Islet of Langerhans (tissue), 1 donor: ENCODE results near the gene ZDHHC14.
A peak's percentile ranks its signal among the peaks of the same experiment; 100 is the strongest.

Experiments used
- FAIRE-seq: peaks from one replicate; lab custom pipeline; 2011; peaks lifted over from hg19 to GRCh38; lab: Jason Lieb, UNC

Gene ZDHHC14

DNA sequence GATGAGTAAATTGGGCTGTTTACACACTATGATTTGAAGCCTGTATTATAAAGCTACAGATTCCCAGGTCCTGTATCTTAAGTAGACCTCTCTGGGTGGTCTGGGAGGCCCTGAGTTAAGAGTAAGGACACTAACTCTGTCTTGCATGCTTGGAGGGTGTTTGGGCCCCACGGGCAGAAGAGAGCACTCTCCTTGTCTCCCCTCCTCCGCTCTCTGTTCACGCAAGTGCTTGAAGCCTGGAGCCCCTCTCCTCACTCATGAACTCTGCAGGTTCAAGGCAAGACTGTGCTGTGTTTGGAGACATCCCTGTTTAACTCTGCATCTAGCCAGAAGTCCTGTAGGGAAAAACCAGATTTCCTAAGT is 154.0 kb downstream of the ZDHHC14 start:
- FAIRE-seq = no peak

DNA sequence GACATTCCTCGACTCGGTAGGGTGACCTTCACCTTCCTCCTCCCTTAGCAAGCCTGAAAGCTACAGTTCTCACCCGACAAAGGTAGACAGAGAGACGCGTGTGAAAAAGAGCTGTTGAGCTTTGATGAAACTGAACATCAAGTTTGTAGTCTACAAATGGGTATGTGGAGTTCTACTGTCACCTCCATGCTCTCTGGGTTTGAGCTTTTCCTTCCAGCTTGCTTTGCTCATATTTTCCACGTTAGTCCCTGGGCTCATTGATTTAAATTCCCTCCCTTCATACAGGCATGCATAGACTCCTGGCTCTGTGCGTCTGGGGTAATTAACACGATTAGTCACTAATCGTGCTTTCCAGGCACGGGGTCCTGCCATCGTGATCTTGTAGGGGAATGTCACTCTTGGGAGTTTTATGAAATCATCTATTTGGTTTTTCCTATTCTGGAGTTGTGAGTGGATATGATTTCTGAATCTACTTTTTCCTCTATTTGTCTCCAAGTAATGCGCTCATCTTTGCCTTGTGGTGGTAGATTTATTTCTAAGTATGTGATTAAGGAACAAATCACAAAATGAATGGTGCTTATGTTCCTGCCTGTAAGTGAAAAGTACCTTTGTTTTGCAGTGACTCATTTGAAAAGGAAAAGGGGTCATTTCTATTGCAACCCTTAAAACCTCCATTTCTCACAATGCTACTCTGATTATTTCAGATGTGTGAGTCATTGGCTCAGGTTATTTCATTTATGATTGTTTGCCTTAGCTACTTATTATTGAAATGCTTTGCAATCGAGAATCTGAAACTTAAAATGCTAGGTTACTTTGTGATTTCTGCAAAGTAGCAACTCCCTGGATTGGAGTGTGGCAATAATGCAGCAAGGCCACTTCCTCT is 154.6 kb downstream of the ZDHHC14 start:
- FAIRE-seq = peak; percentile 77

DNA sequence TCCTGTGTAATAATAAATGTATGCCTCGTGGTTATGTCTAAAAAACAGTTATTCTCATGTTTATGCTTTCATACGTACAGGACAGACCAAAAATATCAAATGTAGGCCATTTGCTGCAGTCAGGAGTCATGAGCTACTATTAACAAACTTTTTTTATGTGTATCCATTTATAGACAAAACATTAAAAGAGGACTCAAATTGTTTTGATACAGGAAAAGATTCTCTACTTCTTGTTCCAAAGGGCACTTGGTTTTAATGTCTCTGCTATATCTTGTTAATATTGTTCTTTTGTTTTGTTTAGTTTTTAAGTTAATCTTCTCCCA is 155.2 kb downstream of the ZDHHC14 start:
- FAIRE-seq = no peak

DNA sequence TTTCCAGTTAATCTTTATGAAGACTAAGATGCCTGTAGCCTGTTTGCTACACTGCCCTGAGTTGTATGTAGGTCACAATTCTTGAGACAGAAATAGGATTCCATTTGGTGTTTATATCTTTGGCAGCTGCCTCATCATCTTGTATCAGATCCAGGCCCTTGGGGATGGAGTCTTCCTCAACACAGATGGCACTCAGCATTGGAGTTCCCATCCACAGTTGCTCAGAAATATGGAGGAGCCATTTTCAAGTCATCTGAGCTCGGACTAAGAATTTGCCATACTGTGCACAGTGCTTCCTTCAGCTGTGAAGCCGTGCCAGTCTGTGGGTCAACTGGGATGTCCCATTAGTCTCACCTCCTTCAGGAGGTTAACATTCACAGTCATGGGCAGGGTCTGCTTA is 156.6 kb downstream of the ZDHHC14 start:
- no peak for FAIRE-seq

DNA sequence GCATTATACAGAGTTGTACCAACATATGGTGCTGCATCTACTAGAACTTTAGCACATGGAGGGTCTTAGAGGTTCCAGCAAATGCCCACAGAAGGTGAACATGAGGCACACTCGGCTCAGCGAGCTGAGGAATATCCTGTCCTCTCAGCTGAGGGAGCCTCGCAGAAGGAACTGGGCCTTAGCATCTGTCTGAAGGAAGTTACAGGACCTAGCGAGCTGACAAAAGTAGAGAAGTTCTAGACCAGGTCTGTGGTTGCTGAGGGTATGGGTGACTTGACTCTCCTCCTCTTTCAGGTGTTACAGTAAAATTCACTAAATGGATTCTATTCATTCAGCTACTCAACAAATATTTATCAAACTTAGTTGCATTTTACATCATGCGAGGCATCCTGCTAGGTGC is 157.2 kb downstream of the ZDHHC14 start:
- FAIRE-seq = no peak

DNA sequence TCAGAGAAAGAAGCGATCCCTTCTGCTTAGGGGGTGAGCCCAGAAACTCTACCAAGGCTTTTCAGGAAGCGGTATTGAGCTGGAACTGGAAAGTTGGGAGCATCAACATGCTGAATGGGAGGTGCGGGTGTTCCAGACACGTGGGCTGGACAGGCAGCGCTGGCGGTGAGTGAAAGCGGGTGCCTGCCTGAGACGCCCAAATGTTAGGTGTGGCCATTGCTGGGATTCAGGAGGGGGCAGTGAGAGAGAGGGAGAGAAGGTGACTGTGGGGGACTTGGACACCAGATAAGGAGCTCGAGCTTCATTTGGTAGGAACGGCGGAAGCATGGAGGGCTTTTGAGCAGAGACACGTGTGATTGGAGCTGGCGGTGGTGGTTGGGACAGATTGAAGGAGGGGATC is 157.7 kb downstream of the ZDHHC14 start:
- no peak for FAIRE-seq

DNA sequence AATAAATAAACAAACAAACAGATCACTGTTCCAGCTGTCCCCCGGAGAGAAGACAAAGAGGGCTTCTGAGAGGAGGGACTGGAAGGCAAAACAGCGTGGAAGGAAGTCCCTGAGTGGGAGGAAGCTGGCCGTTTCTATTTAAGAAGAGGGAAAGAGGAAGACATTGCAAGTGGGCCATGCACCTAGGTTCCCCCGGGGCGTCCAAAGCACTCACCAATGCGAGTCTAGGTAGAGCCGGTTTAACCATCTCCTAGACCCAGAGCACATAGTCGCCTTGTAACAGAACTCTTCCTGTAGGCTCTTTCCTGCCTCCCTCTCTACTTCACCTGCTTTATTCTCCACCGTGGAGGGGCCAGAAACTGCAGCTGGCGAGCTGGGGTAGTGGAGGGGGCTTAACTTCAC is 158.4 kb downstream of the ZDHHC14 start:
- no peak for FAIRE-seq

DNA sequence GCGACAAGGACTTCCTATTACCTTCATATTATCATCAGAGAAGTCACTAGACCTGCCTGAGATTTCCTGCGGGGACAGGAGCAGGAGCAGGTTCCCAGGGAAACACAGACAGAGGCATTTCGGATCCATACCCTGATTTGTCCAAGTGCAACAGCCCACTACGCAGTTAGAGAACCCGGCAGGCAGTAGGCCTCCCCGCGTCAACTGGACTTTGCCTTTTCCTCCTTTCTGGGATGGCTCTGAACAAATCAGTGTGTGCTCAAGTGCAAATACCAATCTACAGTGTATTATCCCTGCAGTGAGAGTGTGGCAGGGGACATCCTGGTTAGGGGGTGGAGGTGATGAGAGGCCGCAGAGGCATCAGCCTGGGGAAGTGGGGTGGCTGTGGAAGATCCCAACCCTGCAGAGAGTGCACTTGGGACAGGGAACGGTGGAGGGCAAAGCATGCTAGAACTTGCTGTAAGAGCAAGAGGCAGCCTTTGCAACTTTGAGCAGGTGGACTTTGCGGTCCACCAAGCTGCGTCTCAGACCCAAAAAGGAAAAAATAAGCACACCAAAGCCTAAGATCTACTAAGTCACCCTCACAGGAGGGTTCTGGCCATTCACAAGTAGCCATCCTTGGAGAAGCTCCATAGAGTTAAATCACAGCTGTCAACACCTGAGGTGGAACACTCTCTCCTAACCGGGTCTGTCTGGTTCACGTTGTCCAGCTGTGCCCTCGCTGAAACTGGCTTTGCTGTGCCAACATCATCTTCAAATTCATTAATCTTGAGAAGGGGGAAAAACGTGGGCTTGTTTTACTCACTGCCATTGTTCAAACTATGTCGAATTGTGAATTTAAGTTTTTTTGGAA is 159.1 kb downstream of the ZDHHC14 start:
- no peak for FAIRE-seq

DNA sequence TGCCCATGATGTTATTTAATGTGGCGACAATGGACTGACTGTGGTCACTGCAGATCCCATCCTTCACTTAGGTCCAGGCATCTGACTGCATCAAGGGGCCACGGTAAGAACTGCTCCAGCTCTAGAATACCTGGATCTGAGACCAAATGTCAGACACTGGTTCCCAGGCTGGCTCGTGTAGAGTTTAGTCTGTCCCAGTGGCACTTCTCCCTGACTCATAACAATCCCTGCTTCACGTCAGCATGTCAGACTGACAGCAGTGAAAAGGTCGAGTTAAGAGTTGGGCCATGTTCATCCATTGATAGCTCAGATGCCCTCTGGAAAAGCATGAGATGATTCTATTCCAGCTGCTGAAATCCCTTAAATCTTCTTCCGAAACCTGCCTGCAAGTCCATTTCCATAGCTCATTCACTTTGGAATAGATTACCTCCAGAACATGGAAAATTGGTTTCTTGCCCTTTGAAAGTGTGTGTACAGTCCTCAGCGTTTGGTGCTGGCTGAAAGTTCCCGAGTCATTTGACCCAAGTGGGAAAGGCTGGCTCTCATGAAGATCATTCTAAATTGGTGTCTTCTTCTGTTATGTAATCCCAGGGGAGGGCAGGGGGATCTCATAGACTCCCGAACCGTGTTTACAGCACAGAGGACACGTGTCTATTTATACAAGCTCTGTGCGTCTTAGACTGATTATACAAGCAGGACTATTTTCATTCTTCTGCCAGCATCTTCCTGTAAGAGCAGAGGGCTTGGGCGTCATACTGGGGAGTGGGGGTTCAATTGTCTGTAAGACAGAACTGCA is 160.8 kb downstream of the ZDHHC14 start:
- no peak for FAIRE-seq

DNA sequence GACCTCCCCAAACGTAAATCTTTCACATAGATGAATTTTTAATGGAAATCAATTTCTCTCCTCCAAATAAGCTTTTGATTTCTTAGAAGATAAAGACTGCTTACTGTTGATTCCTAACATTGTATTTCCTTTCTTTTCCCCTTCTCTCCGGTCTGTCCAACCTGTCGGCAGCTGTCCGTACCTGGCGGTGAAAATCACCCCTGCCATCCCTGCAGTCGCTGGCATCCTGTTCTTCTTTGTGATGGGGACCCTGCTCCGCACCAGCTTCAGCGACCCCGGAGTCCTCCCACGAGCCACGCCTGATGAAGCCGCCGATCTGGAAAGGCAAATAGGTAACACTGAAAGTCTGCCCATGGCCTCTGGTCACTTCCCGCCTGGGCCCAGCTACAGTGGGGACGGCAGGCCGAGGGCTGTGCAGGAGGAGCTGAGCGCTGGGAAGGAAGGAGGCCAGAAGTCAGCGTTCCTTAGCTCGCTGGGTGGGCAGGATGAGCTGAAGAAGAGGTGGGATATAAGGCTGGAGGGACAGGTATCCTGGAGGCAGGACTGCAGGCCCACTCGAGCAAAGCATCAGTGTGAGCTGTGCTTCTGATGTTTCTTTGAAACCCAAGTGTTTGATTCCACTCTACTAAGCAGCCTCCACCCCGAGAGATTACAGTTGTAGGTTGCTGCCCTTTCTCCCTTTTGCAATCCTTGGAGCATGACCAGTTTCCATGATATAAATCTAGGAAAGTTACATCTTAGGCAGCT is 161.6 kb downstream of the ZDHHC14 start:
- no peak for FAIRE-seq

DNA sequence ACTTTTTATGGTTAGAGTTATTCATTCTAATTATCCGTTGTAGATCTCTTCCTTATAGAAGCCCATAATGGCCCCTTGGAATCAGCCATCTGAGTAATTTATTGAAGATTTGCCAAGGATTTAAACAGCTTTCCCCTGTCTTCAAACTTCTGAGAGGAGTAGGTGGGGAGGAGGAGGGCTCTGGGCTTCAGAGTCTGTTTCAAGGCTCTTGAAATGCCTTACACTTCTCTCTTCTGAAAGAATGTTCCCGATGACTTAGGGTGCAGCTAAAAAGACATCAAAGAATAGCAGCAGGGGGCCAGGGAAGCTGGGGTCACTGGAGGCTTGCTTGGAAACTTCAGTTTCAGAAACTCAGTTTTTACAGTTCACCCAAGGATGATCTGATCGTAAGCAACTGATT is 165.3 kb downstream of the ZDHHC14 start:
- FAIRE-seq = no peak

DNA sequence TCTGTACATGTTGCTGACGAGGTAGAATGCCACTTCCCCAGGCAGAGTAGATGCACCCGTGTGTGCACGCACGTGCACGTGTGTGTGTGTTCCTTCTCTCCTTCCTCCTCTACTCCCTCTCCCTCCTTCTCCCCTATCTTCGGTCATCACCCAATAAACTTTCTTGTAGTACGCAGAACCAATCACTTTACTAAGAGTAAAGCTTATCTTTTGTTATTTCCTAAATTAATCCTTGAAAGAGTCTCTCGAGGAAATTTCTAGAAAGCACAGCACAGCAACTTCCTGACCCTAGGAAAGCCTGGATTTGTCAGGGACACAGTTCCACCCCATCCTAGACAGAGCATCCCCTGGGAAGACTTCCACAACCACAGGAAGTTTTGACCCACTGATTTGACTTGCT is 166.1 kb downstream of the ZDHHC14 start:
- FAIRE-seq = no peak

DNA sequence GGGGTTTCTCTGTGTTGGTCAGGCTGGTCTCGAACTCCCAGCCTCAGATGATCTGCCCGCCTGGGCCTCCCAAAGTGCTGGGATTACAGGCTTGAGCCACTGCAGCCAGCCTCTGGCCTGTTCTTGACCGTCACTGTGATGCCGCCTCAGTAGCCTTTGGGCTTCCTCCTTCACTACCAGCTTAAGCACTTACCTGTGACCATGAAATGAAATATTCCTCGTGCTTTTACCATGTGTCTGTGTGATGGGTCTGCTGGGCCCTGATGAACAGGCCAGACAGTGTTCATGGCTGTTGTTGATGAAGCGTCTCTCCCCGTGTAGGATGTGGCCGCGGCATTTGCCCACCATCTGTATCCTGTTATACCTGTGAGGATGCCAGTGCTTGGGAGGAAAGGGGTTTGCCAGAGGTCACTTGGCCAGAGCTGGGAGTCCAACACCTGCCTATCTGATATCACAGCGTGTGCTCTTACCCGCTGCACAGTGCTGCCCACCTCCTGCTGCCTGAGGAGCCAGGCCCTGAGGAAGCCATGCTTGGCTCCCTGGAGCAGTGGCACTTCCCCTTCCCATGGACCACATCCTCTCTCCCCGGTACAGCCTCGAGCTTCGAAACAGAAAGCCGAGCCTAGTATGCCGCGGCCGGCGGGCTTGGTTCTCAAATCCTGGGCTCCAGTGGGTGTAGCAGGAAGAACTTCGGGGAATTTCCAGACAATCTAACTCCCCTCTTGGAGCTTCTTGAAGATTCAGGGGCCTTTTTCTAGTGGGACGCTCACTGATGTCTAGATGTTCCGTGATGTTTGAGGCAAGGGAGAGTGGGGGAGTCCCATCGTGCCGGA is 167.9 kb downstream of the ZDHHC14 start:
- FAIRE-seq = no peak

DNA sequence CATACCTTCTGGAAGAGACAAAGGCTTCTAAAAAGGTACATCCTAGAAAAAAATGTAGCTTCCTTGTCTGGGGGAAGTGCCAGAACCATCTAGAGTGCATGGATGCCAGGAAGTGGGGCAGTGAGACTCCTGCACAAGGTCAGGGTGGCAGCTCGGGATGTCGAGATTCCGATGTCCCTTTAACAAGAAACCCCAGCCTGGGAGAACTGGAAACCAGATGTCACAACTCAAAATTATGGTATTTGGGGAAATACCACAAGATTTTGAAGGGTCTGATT is 168.4 kb downstream of the ZDHHC14 start:
- FAIRE-seq = no peak

DNA sequence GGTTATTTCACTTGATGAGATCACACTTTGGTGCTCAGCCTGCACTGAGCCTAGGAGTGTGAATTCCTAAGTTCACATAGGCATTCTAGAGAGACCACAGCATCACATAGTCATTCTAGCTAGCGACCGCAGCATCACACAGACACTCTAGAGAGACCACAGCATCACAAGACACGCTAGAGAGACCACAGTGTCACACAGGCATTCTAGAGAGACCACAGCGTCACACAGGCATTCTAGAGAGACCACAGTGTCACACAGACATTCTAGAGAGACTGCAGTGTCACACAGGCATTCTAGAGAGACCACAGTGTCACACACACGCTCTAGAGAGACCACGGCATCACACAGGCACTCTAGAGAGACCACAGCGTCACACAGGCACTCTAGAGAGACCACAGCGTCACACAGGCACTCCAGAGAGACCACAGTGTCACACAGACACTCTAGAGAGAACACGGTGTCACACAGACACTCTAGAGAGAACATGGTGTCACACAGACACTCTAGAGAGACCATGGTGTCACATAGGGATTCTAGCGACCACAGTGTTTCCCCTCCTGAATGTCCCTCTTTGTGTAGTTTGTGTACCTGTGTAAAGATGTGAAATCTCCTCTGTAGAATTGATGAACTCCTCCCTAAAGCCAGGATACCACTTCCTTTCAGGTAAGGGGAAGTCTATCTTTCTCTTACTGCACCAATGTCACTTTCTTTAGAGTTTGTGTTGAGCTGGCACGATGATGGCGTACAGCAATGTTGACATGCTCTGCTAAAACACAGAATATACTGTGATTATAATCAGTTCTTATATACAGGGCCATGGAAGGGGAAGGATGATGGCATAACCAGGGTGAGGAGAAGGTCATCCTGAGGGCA is 169.4 kb downstream of the ZDHHC14 start:
- FAIRE-seq = no peak

DNA sequence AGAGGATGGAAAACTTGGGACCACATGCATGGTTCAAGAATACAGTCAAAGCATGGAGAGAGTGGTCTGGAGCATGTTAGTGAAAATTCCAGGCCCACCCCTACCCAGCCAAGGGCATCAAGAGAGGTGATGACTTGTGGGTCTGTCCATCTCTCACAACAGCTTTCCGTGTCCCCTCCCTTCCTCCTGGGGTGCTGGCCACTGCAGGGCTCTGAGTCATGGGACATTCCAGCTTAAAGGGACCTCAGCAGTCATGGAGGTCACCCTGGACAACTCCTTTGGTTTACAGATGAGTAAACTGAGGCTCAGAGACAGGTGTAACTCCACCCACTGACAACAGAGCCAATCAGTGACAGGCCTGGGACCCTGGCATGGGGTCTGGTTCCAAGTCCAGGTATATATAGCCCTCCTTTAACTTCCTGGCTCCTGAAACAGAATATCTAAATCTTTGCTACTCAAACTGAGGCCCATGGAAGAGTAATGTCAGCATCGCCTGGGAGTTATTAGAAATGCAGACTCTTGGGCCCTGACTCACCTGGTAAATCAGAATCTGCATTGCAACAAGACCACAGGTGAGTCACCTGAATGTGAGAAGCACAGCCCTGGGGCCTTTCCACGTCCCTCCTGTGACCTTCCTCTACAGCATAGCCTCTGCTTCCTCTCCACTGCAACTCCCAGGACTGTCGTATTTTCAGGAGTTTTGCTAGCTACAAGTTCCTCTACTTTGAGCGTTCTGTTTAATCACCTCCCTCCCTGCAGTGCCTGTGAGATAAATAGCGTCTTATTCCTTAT is 170.2 kb downstream of the ZDHHC14 start:
- no peak for FAIRE-seq

DNA sequence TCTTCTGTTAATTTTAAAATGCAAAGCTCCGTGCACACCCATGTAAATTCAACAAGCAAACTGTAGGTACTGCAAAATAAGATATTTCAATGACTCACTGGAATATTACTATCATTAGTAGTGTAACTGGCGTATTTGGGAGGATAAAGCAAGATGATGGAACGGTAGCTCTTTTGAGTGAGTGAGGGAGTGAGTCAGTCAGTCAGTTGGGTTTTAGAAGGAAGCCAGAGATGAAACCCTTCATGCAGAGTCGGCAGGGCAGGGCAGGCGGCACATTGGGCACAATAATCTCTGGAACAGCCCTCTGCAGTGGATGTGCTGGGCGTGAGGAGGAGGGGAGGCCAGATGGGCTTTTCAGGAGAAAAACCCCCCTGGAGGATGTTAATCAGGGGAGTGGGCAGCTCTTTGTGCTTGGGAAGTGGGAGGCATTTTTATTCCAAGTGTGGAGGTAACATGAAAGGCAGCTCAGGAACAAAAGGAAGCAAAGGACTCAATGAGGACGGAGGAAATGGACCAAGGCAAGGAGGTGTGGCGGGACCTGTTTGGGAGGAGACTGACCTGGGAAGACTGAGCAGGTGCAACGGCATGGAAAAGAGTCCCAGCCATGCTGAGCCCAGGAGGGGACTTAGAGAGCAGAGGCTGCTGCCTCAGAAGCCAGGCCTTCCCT is 171.2 kb downstream of the ZDHHC14 start:
- FAIRE-seq = no peak

DNA sequence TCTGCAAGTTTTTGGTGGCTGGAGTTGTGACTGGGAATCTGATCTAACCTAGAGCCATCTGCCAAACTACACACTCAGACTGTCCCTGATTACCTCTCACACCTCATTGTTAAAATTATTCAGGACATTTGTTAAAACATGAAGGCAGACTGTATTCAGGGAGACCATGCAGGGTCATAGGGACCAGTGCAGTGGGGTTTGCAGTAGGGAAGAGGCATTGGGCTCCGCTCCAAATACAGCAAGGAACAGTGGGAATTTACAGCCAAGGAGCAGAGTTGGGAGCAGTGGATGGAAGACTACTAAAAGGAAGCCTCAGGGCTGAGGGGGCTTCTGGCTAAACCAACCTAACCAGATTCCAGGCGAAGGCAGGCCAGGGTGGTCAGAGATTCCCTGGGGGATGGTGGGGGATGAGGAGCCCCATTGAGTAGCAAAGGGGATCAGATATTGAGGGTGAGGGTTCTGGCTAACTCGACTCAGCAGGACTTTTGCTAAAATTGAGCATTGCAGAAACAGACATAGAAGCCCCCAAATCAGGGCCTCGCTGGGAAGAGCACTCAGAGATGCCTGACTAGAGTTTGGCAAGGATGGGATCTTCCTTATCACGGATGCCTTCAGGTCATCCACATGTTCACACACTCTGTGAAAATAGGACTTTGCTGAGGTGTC is 172.0 kb downstream of the ZDHHC14 start:
- FAIRE-seq = no peak

DNA sequence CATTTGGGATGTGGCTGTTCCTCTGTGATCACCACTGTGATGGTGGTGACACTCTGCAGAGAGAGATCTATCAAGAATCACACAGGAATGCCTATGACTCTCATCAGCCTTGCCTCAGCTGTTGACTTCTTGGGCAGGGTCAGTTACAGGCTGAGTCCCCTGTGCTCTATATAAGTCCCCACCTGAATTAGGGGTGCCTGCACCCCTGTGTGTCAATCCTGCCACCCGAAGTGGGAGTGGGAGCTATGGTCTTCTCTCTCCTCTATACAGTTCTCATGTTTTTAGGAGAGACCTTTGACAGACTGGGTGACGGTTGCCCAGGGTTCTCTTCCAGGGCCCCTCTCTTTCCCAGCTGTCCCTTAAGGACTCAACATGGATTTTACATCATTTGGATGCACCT is 173.8 kb downstream of the ZDHHC14 start:
- FAIRE-seq = no peak
